ENCODE results near the gene RPL31.

The RPL31 gene

DNA sequence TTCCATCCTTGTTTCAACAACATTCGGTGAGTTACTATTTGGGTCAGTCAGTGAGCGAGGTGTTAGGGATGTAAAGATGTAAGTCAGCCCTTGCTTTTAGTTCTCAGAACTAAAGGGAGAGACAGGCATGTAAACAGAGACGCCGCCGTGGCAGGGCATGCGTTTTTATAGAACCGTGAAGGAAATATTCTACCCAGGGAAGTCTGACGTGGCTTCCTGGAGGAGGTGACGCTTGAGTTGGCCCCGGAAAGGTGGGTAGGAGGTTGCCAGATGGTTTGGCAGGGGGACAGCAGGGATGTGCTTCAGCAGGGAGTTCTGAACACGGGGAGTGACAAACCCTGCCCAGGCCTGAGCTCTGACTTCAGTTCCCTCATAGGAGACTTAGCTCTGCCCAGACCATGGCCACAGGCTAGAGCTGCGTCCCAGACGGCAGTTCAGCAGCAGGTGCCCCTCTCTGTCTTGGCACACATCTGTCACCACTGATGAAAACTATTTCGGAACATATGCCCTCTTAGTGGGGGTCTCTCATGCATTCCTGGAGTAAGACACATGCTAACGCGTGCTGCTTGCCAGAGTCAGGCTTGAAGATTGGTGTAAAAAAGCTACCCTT, 23.4 kb upstream of the RPL31 start:
- TF ChIP-seq CTCF (IDR thresholded peaks at IDR 0.05; ENCODE audit: low read depth, low read length, missing control alignments), result no peak
- no peak overlapping the region for H3K4me3 ChIP-seq (ENCODE audit: low read depth, low read length)
- no peak for DNase-seq (ENCODE audit: low read depth)
- in situ Hi-C loops (cut with HindIII; ENCODE audit: low sequenced_read_pairs), result no loop called here

DNA sequence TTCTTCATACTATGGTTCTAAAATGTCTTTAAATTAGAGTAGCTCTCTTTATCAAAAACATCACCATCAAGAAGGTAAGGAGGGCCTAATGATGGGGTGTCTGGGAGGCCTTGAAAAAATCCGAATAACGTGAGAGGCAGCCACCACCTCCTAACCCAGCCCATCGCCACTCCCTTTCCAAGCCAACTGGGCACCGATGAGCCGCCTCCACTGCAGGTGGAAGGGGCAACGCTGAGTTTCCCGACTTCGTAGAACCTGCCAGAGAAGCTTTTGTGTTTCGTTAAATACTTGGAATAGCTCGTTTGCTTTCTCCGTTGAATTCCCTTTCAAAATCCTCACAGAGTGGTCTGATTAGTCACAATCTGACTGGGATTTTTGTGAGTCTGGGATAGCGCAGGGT, 22.0 kb upstream of the RPL31 start:
- H3K4me3 ChIP-seq (ENCODE audit: low read depth, low read length), result no peak overlapping the region
- no peak for DNase-seq (ENCODE audit: low read depth)
- no peak for TF ChIP-seq CTCF (IDR thresholded peaks at IDR 0.05; ENCODE audit: low read depth, low read length, missing control alignments)
- in situ Hi-C loops (cut with HindIII; ENCODE audit: low sequenced_read_pairs), result no loop called here

- in situ Hi-C loops (cut with HindIII; ENCODE audit: low sequenced_read_pairs), result no loop called here
- DNase-seq (ENCODE audit: low read depth), result no peak
- no peak for TF ChIP-seq CTCF (IDR thresholded peaks at IDR 0.05; ENCODE audit: low read depth, low read length, missing control alignments)
These were observed 21.1 kb upstream of the RPL31 start for GRCh38 chr2:100981011-100981410.

DNA sequence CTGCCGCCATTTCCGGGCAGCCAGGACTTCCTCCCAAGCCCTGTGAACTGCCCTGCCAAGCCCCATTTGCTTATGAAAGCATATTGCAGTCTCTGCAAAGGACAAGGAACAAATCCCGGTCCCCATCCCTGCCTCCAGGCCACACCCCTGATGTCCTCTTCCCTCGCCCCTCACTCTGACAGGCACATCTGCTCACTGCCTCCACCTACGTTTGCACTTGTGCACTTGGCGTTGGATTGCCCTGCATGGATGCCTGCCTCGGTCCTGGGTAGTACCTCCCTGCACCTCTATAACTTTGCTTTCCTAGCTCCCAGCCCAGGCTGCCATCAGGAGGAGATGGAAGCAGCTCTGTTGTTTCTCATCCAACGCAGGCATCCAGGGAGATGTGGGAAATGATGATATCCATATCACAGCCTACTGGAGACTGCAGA, 19.6 kb upstream of the RPL31 start:
- DNase-seq (ENCODE audit: low read depth), result no peak
- in situ Hi-C loops (cut with HindIII; ENCODE audit: low sequenced_read_pairs), result no loop called here
- no peak for TF ChIP-seq CTCF (IDR thresholded peaks at IDR 0.05; ENCODE audit: low read depth, low read length, missing control alignments)
- no peak overlapping the region for H3K4me3 ChIP-seq (ENCODE audit: low read depth, low read length)

More at GRCh38 chr2:100981011-100981410, 21.1 kb upstream of the RPL31 start:
- no peak overlapping the region for H3K4me3 ChIP-seq (ENCODE audit: low read depth, low read length)

DNA sequence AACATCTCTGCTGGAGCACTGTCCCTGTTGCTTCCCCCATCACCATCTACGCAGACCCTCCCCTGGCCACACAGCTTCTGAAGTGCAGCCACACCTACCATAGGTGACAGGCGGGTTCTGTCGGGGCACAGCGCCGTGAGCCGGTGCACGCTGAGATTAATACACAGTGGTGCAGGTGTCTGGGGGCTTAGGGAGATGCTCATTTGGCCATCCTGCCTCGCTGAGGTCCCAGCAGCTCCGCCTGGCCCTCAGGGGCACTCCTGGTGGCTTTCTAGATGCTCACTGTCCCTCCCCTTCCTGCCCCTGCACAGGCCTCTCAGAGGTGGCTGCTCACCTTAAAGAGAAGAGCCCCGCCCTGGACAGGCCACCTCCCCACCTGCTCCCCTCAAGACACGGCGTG, 18.9 kb upstream of the RPL31 start:
- DNase-seq (ENCODE audit: low read depth), result no peak
- in situ Hi-C loops (cut with HindIII; ENCODE audit: low sequenced_read_pairs), result no loop called here
- no peak overlapping the region for H3K4me3 ChIP-seq (ENCODE audit: low read depth, low read length)
- no peak for TF ChIP-seq CTCF (IDR thresholded peaks at IDR 0.05; ENCODE audit: low read depth, low read length, missing control alignments)

GRCh38 chr2:100983684-100984310, 18.3 kb upstream of the RPL31 start:
- in situ Hi-C loops (cut with HindIII; ENCODE audit: low sequenced_read_pairs), result no loop called here
- DNase-seq (ENCODE audit: low read depth), result no peak
- no peak for TF ChIP-seq CTCF (IDR thresholded peaks at IDR 0.05; ENCODE audit: low read depth, low read length, missing control alignments)

More at GRCh38 chr2:100983684-100984310, 18.3 kb upstream of the RPL31 start:
- no peak overlapping the region for H3K4me3 ChIP-seq (ENCODE audit: low read depth, low read length)
